Measurements from ENCODE around the gene ZNF124.

The ZNF124 gene

GRCh38 chr1:247111700-247112478 is 59.9 kb downstream of the ZNF124 start:
- TF ChIP-seq TAF1 (IDR thresholded peaks at IDR 0.05; ENCODE audit: borderline replicate concordance, insufficient read depth, low read length) (no peak), REST (IDR thresholded peaks at IDR 0.05; ENCODE audit: insufficient read depth in 1 of 2, low read depth in 2 of 2, low read length in 2 of 2) (no peak), SIN3A (IDR thresholded peaks at IDR 0.05; ENCODE audit: borderline replicate concordance, insufficient read depth, low read length) (no peak)

GRCh38 chr1:247111259-247111699 is 60.5 kb downstream of the ZNF124 start:
- TF ChIP-seq TAF1 (IDR thresholded peaks at IDR 0.05; ENCODE audit: borderline replicate concordance, insufficient read depth, low read length): no peak

- no peak for TF ChIP-seq FOXP2 (optimal IDR thresholded peaks at IDR 0.05; ENCODE audit: borderline replicate concordance, extremely low read depth, extremely low read length, insufficient read depth)
Observed at GRCh38 chr1:247110627-247111258, 61.1 kb downstream of the ZNF124 start.

- TF ChIP-seq REST (IDR thresholded peaks at IDR 0.05; ENCODE audit: insufficient read depth in 1 of 2, low read depth in 2 of 2, low read length in 2 of 2) (no peak), FOXP2 (optimal IDR thresholded peaks at IDR 0.05; ENCODE audit: borderline replicate concordance, extremely low read depth, extremely low read length, insufficient read depth) (no peak), POLR2AphosphoS5 (IDR thresholded peaks at IDR 0.05; ENCODE audit: low read depth, low read length) (no peak)
Observed at GRCh38 chr1:247107694-247108093, 64.1 kb downstream of the ZNF124 start.

GRCh38 chr1:247105966-247106365 is 65.9 kb downstream of the ZNF124 start:
- TF ChIP-seq REST (IDR thresholded peaks at IDR 0.05; ENCODE audit: insufficient read depth in 1 of 2, low read depth in 2 of 2, low read length in 2 of 2) (no peak), TAF1 (IDR thresholded peaks at IDR 0.05; ENCODE audit: borderline replicate concordance, insufficient read depth, low read length) (no peak), SIN3A (IDR thresholded peaks at IDR 0.05; ENCODE audit: borderline replicate concordance, insufficient read depth, low read length) (no peak), POLR2AphosphoS5 (IDR thresholded peaks at IDR 0.05; ENCODE audit: low read depth, low read length) (no peak), FOXP2 (optimal IDR thresholded peaks at IDR 0.05; ENCODE audit: borderline replicate concordance, extremely low read depth, extremely low read length, insufficient read depth) (no peak)

Data from PFSK-1 (cell line).